NCI-H345 treated with DMSO at 0.1 percent for 48 hours (cell line): ENCODE data around the gene SYNC.

Experiments
- DNase-seq: peaks from one replicate; lab custom pipeline; 2025; ENCODE audit not compliant: unreplicated experiment; lab: John Stamatoyannopoulos, UW

The SYNC gene

GRCh38 chr1:32702599-32703478, at the start of gene SYNC:
TSS of gene SYNC (minus strand) at chr1:32702770. CDS start at chr1:32702660, 110 bp downstream.
- no peak for DNase-seq

DNA sequence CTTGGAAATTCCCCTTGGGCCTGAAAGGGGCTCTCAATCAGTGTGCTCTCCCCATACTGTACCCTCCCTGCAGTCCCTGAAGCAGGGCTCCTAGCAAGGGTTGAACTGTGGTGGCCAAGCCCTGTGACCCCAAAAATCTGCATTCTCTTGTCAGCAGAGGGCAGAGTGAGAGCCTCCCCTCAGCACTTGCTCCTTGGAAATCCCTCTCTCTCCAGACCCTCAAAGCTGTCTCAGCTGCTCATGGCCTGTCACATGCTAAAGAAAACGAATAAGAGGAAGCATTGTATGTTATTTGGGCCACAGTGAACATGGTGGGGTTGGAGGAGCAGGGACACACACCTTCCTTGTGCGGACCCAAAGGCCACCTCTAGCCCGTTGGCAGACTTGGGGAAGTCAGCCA, 47.2 kb upstream of the SYNC start:
- no peak for DNase-seq

GRCh38 chr1:32749332-32749731, 46.8 kb upstream of the SYNC start:
- no peak for DNase-seq

DNA sequence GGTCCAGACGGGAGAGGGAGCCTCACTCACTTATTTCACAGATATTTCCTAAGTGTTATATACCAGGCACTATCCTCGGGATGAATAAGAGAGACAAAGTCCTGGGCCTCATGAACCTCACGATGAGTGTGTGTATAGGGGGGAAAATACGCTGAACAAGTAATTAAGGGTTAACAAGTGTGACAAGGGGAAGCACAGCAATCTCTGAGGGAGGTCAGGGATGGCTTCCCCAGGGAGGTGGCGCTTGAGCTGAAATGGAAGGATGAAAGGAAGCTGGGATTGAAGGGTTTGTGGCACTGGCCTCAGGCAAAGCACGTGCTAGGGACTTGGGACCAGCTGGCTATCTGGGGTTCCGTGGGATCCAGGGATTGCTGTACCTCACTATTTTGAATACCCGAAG, 46.4 kb upstream of the SYNC start:
- no peak for DNase-seq

- no peak for DNase-seq
Observed at GRCh38 chr1:32748348-32748747, 45.8 kb upstream of the SYNC start.

- DNase-seq, result no peak
Observed at GRCh38 chr1:32746130-32746529, 43.6 kb upstream of the SYNC start.

- no peak for DNase-seq
Observed at GRCh38 chr1:32744071-32744425, 41.5 kb upstream of the SYNC start.

- DNase-seq, result no peak
Observed at GRCh38 chr1:32743380-32744070, 41.0 kb upstream of the SYNC start.

DNA sequence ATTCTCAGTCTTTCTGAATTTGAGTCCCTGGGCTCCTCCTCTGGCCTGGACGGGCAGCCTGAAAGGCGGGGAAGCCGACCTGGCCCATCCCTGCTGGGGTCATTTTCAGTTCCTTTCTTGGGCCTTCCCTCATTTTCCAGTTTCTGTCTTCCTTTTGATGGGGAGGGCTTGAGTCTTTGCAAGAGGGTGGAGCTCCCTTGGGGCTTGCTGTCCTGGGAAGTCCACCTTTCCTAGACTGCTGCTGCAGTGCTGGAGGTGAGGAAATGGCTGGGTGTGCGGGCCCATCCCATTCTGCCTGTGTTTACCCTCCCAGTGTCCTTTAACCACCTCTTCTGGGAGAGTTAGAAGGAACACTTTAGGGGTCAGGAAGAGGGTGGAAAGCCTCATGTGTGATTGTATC, 40.4 kb upstream of the SYNC start:
- DNase-seq, result no peak

- DNase-seq, result no peak
Observed at GRCh38 chr1:32742199-32742947, 39.8 kb upstream of the SYNC start.

GRCh38 chr1:32741413-32742198, 39.0 kb upstream of the SYNC start:
- DNase-seq, result no peak

DNA sequence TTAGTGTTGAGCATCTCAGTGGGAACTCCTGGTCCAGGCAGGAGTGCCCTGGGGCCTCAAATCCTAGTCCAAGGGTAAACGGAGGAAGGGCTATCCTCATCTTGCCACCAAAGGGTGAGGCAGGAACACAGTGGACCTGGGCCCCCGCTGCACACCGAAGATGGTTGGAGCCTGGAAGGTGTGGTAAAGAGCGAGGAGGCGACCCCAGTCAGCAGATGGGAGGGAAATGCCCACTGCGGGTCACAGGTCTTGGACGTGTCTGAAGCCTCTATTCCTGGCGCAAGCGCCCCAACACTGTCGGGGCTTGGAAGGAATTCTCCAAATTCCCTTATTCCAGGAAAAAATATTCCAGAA, 38.5 kb upstream of the SYNC start:
- DNase-seq, result no peak

DNA sequence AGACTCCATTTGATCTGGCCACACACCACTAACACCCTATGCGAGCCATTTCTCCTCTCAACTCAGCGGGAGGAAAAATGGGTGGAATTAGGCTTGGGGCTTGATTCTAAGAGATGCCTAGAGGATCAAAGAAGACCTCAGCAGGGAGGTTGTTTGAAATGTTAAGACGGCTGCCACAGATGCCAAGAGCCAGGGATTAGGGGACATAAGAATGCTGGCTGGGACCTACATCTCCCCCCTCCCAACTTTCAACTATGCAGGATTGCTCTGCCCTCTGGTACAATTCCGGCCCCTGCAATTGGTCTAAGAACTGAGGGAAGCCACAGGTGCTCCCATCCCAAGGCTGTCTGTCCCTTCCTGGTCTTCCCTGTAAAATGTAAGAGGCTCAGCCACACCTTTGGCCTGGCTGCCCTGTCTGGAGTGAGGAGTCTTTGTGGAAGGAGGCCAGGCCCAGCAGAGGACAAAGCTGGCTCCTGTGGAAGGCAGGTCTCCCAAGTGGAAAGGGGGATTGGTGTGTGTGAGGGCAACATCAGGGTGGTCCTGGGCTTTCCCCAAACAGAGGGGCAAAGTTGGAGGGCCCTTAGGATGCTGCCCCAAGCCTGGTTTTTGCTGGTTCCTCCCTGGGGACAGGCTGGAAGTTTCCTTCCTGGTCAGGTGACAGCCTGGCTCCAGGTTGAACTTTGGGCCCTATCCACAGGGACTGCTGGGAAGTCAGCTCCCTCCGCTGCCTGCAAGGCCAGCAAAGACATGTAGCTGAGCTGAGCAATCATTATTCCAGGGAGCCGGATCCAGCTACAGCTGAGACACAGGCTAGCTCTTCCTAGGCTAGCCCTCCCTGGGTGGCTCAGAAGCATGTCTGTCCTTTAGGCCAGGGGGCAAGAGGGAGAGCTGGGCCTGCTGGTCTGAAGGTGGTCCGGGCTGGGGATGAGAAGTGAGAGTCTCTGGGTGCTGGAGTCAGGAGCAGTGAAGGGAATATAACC, 34.5 kb upstream of the SYNC start:
- no peak for DNase-seq

- DNase-seq, result no peak
Observed at GRCh38 chr1:32733582-32734321, 31.2 kb upstream of the SYNC start.

GRCh38 chr1:32729254-32730046, 26.9 kb upstream of the SYNC start:
- no peak for DNase-seq

DNA sequence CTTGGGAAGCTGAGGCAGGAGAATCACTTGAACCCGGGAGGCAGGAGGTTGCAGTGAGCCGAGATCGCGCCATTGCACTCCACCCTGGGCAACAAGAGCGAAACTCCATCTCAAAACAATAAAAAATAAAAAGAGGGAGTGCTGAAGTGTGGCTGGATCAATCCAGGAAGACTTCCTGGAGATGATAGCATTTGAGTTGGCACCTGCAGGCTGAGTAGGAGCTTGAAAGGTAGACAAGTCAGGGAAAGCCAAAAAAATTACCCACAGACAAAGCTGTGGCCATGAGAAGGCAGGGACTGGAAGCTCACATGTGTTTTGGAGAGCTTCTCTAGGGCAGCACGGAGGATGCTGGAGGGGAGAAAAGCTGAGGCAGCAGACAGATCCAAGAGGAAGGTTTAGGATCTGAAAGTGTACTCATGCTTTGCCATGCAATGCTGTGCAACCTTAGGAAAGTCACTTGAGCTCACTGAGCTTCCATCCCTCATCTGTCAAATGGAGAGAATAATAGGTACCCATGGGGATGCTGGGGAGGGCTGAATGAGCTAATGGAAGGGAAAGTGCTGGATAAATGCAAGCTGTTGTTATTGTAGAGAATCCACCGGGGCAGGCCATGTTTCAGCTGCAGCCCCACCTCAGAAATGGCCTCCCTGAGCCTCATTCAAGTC, 26.0 kb upstream of the SYNC start:
- no peak for DNase-seq

DNA sequence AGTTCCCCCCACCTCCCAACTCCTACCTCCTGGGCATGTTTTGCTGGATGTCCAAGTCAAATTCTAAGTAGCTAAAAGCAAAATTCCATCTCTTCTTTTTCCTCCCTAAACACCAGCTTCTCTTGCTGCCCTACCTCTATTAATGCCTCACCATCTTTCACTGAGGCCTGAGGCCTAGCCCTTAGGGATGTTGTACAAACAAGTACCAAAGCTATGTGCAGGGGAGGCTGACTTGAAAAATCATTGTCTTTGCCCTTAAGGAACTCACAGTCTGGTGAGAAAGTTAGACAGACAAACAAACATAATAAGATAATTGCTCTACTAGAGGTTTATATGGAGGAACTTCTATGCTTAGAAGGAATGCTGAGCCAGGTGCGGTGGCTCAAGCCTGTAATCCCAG, 25.3 kb upstream of the SYNC start:
- DNase-seq, result no peak

DNA sequence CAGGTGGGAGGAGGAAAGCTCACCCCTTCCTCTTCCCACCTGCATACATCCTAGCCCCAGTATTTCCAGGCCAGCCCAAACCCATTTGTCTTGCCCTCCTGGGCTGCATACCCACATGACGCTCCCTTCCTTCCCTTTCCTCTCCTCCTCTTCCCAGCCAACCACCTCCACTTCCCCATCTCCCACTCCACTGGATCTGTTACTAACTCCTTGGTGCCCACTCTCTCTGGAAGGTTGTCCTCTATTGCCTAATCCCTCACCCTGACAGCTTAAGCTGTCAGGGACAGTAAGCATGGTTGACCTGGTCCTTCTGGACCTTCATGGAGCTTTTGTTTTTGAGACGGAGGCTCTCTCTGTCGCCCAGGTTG, 23.0 kb upstream of the SYNC start:
- DNase-seq, result no peak
